ENCODE measurements around the gene TMEM132D. TPM values are rescaled to one million over a fixed set of nuclear protein-coding genes. Genes with fewer than 3 reads are reported as not detected.
A peak's percentile ranks its signal among the peaks of the same experiment; 100 is the strongest.

Gene TMEM132D
- total and polyA plus RNA-seq, 4 experiments from 2014 or later, result not detected

DNA sequence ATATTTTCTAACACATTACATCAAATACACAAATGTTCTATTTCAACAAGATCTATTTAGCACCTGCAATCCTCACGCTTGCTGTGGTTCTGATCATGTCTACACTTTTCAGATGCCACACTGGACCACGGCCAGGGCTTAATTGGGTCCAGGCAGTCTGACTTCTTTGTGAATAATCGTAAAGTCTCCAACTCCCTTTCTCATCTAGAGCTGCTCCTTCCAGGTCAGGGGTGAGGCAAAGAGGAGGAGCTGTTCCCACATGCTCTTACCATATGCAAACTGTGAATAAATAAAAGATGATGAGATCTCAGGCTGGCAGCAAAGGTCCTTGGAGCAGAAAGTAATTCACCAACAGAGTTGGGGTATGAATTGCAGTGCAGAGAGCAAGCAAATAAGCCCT lies 733.9 kb downstream of the TMEM132D start:
- H3K9me3 Mint-ChIP-seq, result peaks cover 0 to 11% (median 6%) of the 10 kb centered on the region in 8 donors
- no peaks in the 10 kb centered on the region for H3K36me3 Mint-ChIP-seq
- intact Hi-C loops (cut with micrococcal nuclease), result no loop called here
- no peak overlapping the region for H3K4me3 Mint-ChIP-seq
- H3K9me3 ChIP-seq (ENCODE audit: control insufficient read depth in 1 of 2, low read length in 2 of 2), result no peaks in the 10 kb centered on the region
- H3K4me1 ChIP-seq (ENCODE audit: insufficient read depth, low read length), result no peaks in the 10 kb centered on the region
- no peaks in the 10 kb centered on the region for H3K27me3 ChIP-seq (ENCODE audit: insufficient read depth, low read length)
- no peak for DNase-seq
- H3K36me3 ChIP-seq (ENCODE audit: insufficient read depth, low read length), result no peaks in the 10 kb centered on the region
- H3K4me3 ChIP-seq (ENCODE audit: low read length in 2 of 2), result no peak overlapping the region
- H3K4me1 Mint-ChIP-seq, result no peaks in the 10 kb centered on the region
- CTCF ChIA-PET (ENCODE audit: partially characterized antibody), result no interaction called here
- H3K27ac Mint-ChIP-seq, result no peak overlapping the region
- no peak overlapping the region for H3K27ac ChIP-seq (ENCODE audit: low read depth, low read length)
- H3K27me3 Mint-ChIP-seq, result no peaks in the 10 kb centered on the region
- POLR2A ChIA-PET (ENCODE audit: partially characterized antibody), result no interaction called here

DNA sequence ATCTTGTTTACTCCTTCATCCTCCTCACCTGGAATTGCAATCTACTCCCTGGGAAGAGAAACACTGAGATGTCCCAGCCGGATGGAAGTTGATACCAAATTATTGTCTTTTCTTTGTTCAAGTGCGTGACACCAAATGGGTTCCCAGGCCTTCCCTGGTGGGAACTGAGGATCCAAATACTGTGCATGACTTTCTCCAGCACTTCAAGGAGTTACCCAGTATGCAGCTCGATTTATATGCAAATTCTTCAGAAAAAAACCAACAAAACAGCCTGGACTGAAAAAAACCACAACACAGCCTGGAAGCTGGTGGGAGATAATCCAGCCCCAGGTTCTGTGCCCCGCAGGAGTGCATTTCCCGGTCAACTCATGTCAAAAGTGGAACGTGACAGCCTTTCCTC lies 740.0 kb downstream of the TMEM132D start:
- H3K9me3 Mint-ChIP-seq, result peaks cover 0 to 12% (median 5%) of the 10 kb centered on the region in 8 donors
- H3K27me3 ChIP-seq (ENCODE audit: insufficient read depth, low read length), result no peaks in the 10 kb centered on the region
- no peak for DNase-seq
- ChIA-PET CTCF (ENCODE audit: partially characterized antibody) (no interaction called here), POLR2A (ENCODE audit: partially characterized antibody) (no interaction called here)
- intact Hi-C loops (cut with micrococcal nuclease), result no loop called here
- no peak overlapping the region for H3K27ac Mint-ChIP-seq
- H3K4me1 Mint-ChIP-seq, result no peaks in the 10 kb centered on the region
- no peaks in the 10 kb centered on the region for H3K27me3 Mint-ChIP-seq
- no peaks in the 10 kb centered on the region for H3K36me3 Mint-ChIP-seq
- H3K27ac ChIP-seq (ENCODE audit: low read depth, low read length), result no peak overlapping the region
- no peaks in the 10 kb centered on the region for H3K9me3 ChIP-seq (ENCODE audit: control insufficient read depth in 1 of 2, low read length in 2 of 2)
- H3K4me3 ChIP-seq (ENCODE audit: low read length in 2 of 2), result no peak overlapping the region
- no peaks in the 10 kb centered on the region for H3K36me3 ChIP-seq (ENCODE audit: insufficient read depth, low read length)
- no peak overlapping the region for H3K4me3 Mint-ChIP-seq
- H3K4me1 ChIP-seq (ENCODE audit: insufficient read depth, low read length), result no peaks in the 10 kb centered on the region

DNA sequence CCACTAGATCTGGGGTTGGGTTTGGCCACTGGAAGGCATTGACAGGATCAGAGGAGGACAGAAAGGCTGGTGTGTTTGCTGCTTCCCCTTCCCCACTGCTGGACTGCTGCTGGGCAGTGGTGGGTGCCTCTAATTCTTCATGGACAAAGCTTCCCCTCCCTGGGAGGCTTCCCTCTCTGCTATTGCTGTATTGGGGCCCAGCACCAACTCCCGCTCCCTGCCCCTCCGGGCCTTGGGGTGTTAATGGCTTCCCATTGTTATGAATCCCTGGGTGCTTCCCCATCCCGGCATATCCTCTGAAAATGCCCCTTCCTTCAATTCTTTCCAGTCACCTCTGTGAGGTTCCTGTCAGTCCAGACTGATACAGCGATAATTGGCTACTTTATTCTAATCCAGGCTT lies 740.4 kb downstream of the TMEM132D start:
- no peaks in the 10 kb centered on the region for H3K9me3 ChIP-seq (ENCODE audit: control insufficient read depth in 1 of 2, low read length in 2 of 2)
- H3K36me3 ChIP-seq (ENCODE audit: insufficient read depth, low read length), result no peaks in the 10 kb centered on the region
- peaks cover 0 to 14% (median 6%) of the 10 kb centered on the region in 8 donors for H3K9me3 Mint-ChIP-seq
- CTCF ChIA-PET (ENCODE audit: partially characterized antibody), result no interaction called here
- no peak overlapping the region for H3K27ac ChIP-seq (ENCODE audit: low read depth, low read length)
- H3K27me3 ChIP-seq (ENCODE audit: insufficient read depth, low read length), result no peaks in the 10 kb centered on the region
- no peaks in the 10 kb centered on the region for H3K36me3 Mint-ChIP-seq
- no peaks in the 10 kb centered on the region for H3K4me1 Mint-ChIP-seq
- intact Hi-C loops (cut with micrococcal nuclease), result no loop called here
- POLR2A ChIA-PET (ENCODE audit: partially characterized antibody), result no interaction called here
- H3K27ac Mint-ChIP-seq, result no peak overlapping the region
- H3K4me1 ChIP-seq (ENCODE audit: insufficient read depth, low read length), result no peaks in the 10 kb centered on the region
- no peak overlapping the region for H3K4me3 Mint-ChIP-seq
- DNase-seq, result no peak
- no peak overlapping the region for H3K4me3 ChIP-seq (ENCODE audit: low read length in 2 of 2)
- H3K27me3 Mint-ChIP-seq, result no peaks in the 10 kb centered on the region

DNA sequence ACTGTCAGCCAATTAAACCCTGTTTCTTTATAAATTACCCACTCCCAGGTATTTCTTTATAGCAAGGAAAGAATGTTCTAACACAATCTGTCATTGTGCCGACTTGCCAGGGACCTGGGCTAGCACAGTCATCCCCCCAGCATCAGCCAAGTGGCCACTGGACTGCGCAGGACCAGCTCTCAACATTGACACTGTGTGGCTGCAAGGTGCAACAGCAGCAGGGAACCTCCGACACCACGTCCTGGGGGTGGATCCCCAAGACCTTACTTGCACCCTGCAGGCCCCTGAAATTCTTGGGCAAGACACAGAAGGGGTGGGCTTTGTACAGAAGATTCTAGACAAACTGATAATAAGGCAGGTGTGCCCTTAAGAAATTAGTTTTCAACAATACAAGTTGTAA lies 741.0 kb downstream of the TMEM132D start:
- no peak overlapping the region for H3K4me3 ChIP-seq (ENCODE audit: low read length in 2 of 2)
- Mint-ChIP-seq H3K27ac (peak overlapping the region in 1 of 7 donors; percentile 49), H3K9me3 (peaks cover 0 to 17% (median 8%) of the 10 kb centered on the region in 8 donors), H3K27me3 (no peaks in the 10 kb centered on the region), H3K36me3 (no peaks in the 10 kb centered on the region), H3K4me1 (no peaks in the 10 kb centered on the region), H3K4me3 (no peak overlapping the region)
- no peaks in the 10 kb centered on the region for H3K4me1 ChIP-seq (ENCODE audit: insufficient read depth, low read length)
- CTCF ChIA-PET (ENCODE audit: partially characterized antibody), result no interaction called here
- no peaks in the 10 kb centered on the region for H3K9me3 ChIP-seq (ENCODE audit: control insufficient read depth in 1 of 2, low read length in 2 of 2)
- H3K27me3 ChIP-seq (ENCODE audit: insufficient read depth, low read length), result no peaks in the 10 kb centered on the region
- H3K36me3 ChIP-seq (ENCODE audit: insufficient read depth, low read length), result no peaks in the 10 kb centered on the region
- DNase-seq, result no peak
- intact Hi-C loops (cut with micrococcal nuclease), result no loop called here
- H3K27ac ChIP-seq (ENCODE audit: low read depth, low read length), result no peak overlapping the region
- POLR2A ChIA-PET (ENCODE audit: partially characterized antibody), result no interaction called here

DNA sequence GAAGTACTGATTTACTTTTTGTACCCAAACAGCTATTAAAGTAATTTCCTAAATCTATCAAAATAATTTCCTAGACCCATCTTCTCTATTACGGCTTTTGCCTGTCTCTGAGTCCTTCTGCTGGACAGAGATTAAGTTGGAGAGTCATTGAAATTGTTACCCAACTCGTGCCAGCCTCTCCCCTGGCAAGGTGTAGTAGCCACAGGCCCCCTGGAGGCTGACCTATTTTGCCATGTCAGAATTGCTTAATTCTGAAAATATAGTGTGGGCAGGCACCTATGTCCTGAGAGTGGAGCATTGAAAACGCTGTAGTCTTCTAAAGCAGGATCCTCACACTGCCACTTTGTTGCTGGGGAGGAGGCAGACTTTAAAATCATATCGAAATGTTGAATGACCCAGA lies 742.3 kb downstream of the TMEM132D start:
- Mint-ChIP-seq H3K4me3 (no peak overlapping the region), H3K36me3 (no peaks in the 10 kb centered on the region), H3K9me3 (peaks cover 0 to 17% (median 8%) of the 10 kb centered on the region in 8 donors), H3K27me3 (no peaks in the 10 kb centered on the region), H3K27ac (no peak overlapping the region), H3K4me1 (no peaks in the 10 kb centered on the region)
- H3K27ac ChIP-seq (ENCODE audit: low read depth, low read length), result no peak overlapping the region
- no peaks in the 10 kb centered on the region for H3K27me3 ChIP-seq (ENCODE audit: insufficient read depth, low read length)
- no peaks in the 10 kb centered on the region for H3K9me3 ChIP-seq (ENCODE audit: control insufficient read depth in 1 of 2, low read length in 2 of 2)
- no peaks in the 10 kb centered on the region for H3K4me1 ChIP-seq (ENCODE audit: insufficient read depth, low read length)
- no peak overlapping the region for H3K4me3 ChIP-seq (ENCODE audit: low read length in 2 of 2)
- H3K36me3 ChIP-seq (ENCODE audit: insufficient read depth, low read length), result no peaks in the 10 kb centered on the region
- ChIA-PET CTCF (ENCODE audit: partially characterized antibody) (no interaction called here), POLR2A (ENCODE audit: partially characterized antibody) (no interaction called here)
- intact Hi-C loops (cut with micrococcal nuclease), result no loop called here
- no peak for DNase-seq

DNA sequence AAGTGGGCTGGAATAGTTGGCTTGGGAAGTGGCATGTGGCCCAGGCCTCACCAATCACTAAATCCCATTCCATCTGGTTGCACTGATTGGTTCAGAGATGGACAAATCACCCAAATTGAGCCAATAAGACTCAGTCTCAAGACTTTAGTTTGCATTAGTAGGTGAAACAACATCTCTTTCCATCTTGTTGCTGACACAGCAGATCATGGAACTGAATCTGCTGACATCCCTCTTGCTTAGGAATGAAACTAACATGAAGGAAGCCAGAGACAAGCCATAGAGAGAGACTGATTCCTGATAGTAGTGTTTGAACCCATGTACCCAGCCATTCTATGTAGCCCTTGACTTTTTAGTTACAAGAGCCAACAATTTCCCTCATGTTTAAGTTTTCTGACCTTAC lies 743.5 kb downstream of the TMEM132D start:
- H3K4me3 ChIP-seq (ENCODE audit: low read length in 2 of 2), result no peak overlapping the region
- no peaks in the 10 kb centered on the region for H3K36me3 Mint-ChIP-seq
- no peak overlapping the region for H3K27ac ChIP-seq (ENCODE audit: low read depth, low read length)
- H3K27ac Mint-ChIP-seq, result no peak overlapping the region
- ChIA-PET CTCF (ENCODE audit: partially characterized antibody) (no interaction called here), POLR2A (ENCODE audit: partially characterized antibody) (no interaction called here)
- no peaks in the 10 kb centered on the region for H3K36me3 ChIP-seq (ENCODE audit: insufficient read depth, low read length)
- no peaks in the 10 kb centered on the region for H3K9me3 ChIP-seq (ENCODE audit: control insufficient read depth in 1 of 2, low read length in 2 of 2)
- no peaks in the 10 kb centered on the region for H3K4me1 Mint-ChIP-seq
- no peaks in the 10 kb centered on the region for H3K4me1 ChIP-seq (ENCODE audit: insufficient read depth, low read length)
- H3K27me3 Mint-ChIP-seq, result no peaks in the 10 kb centered on the region
- no peak overlapping the region for H3K4me3 Mint-ChIP-seq
- H3K27me3 ChIP-seq (ENCODE audit: insufficient read depth, low read length), result no peaks in the 10 kb centered on the region
- intact Hi-C loops (cut with micrococcal nuclease), result no loop called here
- DNase-seq, result no peak
- H3K9me3 Mint-ChIP-seq, result peaks cover 0 to 17% (median 8%) of the 10 kb centered on the region in 8 donors

DNA sequence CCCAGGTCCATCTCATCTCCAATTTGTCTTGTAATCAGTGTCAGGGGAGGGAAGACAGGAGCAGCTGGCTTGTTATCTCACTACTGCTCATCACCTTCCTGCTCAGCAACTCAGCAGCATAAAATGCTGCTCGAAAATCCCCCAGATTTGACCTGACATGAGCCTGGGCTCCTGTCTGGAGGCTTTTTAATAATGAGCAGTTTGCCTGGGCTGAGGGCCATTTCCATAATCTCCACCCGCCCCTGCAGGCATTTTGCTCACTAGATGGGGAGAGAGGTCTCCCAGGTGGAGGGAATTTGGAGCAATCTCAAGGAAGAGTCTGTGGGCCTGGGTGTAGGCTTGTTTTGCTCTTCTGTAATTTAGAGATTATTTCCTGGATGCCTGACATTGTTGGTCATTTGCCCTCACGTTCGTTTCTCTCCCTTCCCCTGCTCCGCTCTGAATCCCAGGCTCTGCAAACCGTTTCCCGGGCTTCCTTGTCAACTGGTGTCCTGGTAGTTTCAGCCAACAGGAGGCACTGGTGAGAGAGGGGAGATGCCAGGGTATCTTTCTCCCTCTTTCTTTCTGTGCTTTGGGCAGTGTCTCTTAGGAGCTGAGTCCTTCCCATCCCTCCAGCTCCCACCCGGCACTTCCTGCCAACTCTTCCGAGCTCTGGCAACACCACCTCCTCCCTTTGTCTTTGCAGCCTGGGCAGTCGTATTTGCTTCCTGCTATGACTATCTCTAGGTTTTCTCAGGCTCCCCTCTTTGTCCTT lies 751.3 kb downstream of the TMEM132D start:
- intact Hi-C loops (cut with micrococcal nuclease), result no loop called here
- Histone ChIP-seq H3K4me1 (ENCODE audit: insufficient read depth, low read length) (no peaks in the 10 kb centered on the region), H3K9me3 (ENCODE audit: control insufficient read depth in 1 of 2, low read length in 2 of 2) (no peaks in the 10 kb centered on the region), H3K27ac (ENCODE audit: low read depth, low read length) (no peak overlapping the region), H3K27me3 (ENCODE audit: insufficient read depth, low read length) (no peaks in the 10 kb centered on the region), H3K4me3 (ENCODE audit: low read length in 2 of 2) (no peak overlapping the region), H3K36me3 (ENCODE audit: insufficient read depth, low read length) (no peaks in the 10 kb centered on the region)
- Mint-ChIP-seq H3K27ac (no peak overlapping the region), H3K27me3 (peaks cover 0 to 2% of the 10 kb centered on the region in 2 donors), H3K9me3 (peaks cover 0 to 8% (median 4%) of the 10 kb centered on the region in 8 donors), H3K4me3 (no peak overlapping the region), H3K4me1 (no peaks in the 10 kb centered on the region), H3K36me3 (no peaks in the 10 kb centered on the region)
- ChIA-PET CTCF (ENCODE audit: partially characterized antibody) (no interaction called here), POLR2A (ENCODE audit: partially characterized antibody) (no interaction called here)
- no peak for DNase-seq

DNA sequence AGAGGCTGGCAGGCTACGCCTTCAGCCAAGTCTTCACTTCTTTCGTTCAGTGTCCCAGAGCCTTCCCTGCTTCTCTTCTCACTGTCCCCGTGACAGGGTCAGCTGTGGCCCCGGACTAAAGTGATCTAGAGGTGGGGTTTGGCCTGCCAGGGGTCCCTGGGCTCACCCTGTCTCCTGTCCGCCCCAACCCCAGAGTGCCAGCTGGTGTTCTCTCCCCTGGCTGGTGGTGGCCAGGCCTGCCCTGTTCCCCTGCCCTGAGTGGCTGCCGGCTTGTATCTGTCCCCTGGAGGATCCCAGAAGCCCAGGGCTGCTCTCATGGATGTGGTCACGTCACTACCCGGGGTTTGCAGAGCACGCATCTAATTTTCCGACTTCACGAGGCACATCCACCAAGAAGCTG lies 753.1 kb downstream of the TMEM132D start:
- H3K27me3 Mint-ChIP-seq, result peaks cover 0 to 2% of the 10 kb centered on the region in 2 donors
- no peak for DNase-seq
- no peaks in the 10 kb centered on the region for H3K4me1 Mint-ChIP-seq
- Histone ChIP-seq H3K27ac (ENCODE audit: low read depth, low read length) (no peak overlapping the region), H3K36me3 (ENCODE audit: insufficient read depth, low read length) (no peaks in the 10 kb centered on the region), H3K4me1 (ENCODE audit: insufficient read depth, low read length) (no peaks in the 10 kb centered on the region), H3K27me3 (ENCODE audit: insufficient read depth, low read length) (no peaks in the 10 kb centered on the region), H3K9me3 (ENCODE audit: control insufficient read depth in 1 of 2, low read length in 2 of 2) (no peaks in the 10 kb centered on the region), H3K4me3 (ENCODE audit: low read length in 2 of 2) (no peak overlapping the region)
- peaks cover 0 to 8% (median 4%) of the 10 kb centered on the region in 8 donors for H3K9me3 Mint-ChIP-seq
- no peaks in the 10 kb centered on the region for H3K36me3 Mint-ChIP-seq
- no peak overlapping the region for H3K4me3 Mint-ChIP-seq
- intact Hi-C loops (cut with micrococcal nuclease), result no loop called here
- H3K27ac Mint-ChIP-seq, result no peak overlapping the region
- ChIA-PET POLR2A (ENCODE audit: partially characterized antibody) (no interaction called here), CTCF (ENCODE audit: partially characterized antibody) (no interaction called here)

All from CD4-positive, alpha-beta memory T cell (primary cell).